H1 (cell line): Measurements from ENCODE around the gene THUMPD2. TPM values are rescaled to one million over a fixed set of nuclear protein-coding genes. Genes with fewer than 3 reads are reported as not detected.

ENCODE experiments used
- CTCF ChIA-PET: fragments of 300-600 bp; sonication (Branson Sonifier 250); formaldehyde crosslinking; loops from one replicate; lab custom pipeline; 2021; ENCODE audit not compliant: partially characterized antibody; lab: Charles Lee
- POLR2A ChIA-PET: fragments of 300-600 bp; sonication (Branson Sonifier 250); formaldehyde crosslinking; loops from one replicate; lab custom pipeline; 2021; ENCODE audit warnings: inconsistent platforms; ENCODE audit not compliant: partially characterized antibody; lab: Charles Lee
- DNase-seq, 2 experiments: peaks; one replicate each; pipeline versions ENCODE4 v3.0.0 to v3.0.0-alpha.2; 2010 to 2022; ENCODE audit warnings: low spot score in 2 of 2, low read depth in 1 of 2, mixed read lengths in 1 of 2
- FAIRE-seq: peaks from 2 replicates; lab custom pipeline; 2011; peaks lifted over from hg19 to GRCh38; lab: Jason Lieb, UNC
- H2AFZ ChIP-seq: 2 replicates; pipeline ENCODE4 v1.8.1; 2012; ENCODE audit warnings: low read length, inconsistent platforms
- H2AK5ac ChIP-seq: 2 replicates; pipeline ENCODE4 v1.6.1; 2013; ENCODE audit warnings: low read depth, low read length
- H2BK120ac ChIP-seq: replicated peaks from 2 replicates; pipeline ENCODE3; 2013; ENCODE audit warnings: low read depth, low read length, inconsistent platforms
- H2BK12ac ChIP-seq: 2 replicates; pipeline ENCODE4 v1.6.1; 2013; ENCODE audit warnings: low read depth, low read length
- H2BK15ac ChIP-seq: 2 replicates; pipeline ENCODE4 v1.6.1; 2013; ENCODE audit warnings: low read length
- H2BK20ac ChIP-seq: 2 replicates; pipeline ENCODE4 v1.6.1; 2013; ENCODE audit warnings: low read length
- H2BK5ac ChIP-seq: 2 replicates; pipeline ENCODE4 v1.6.1; 2013; ENCODE audit warnings: low read depth, low read length
- H3K14ac ChIP-seq: 2 replicates; pipeline ENCODE4 v1.6.1; 2013; ENCODE audit warnings: inconsistent platforms; ENCODE audit not compliant: insufficient read length
- H3K18ac ChIP-seq: 2 replicates; pipeline ENCODE4 v1.6.1; 2013; ENCODE audit warnings: low read length; ENCODE audit errors: extremely low read depth
- H3K23ac ChIP-seq: 2 replicates; pipeline ENCODE4 v1.6.1; 2013; ENCODE audit warnings: inconsistent platforms; ENCODE audit not compliant: insufficient read length
- H3K23me2 ChIP-seq: 2 replicates; pipeline ENCODE4 v1.6.1; 2013; ENCODE audit warnings: low read depth, low read length
- H3K27ac ChIP-seq: 2 replicates; pipeline ENCODE4 v1.6.1; 2011; ENCODE audit warnings: low read depth, low read length, inconsistent platforms
- H3K27me3 ChIP-seq, 4 experiments: replicated peaks in 1 of 4; 1 replicate in 1 of 4; 2 replicates in 3 of 4; pipeline versions ENCODE4 v1.6.1 to v1.8.1; 2011 to 2013; ENCODE audit warnings: low read length in 3 of 4, mild to moderate bottlenecking in 3 of 4, inconsistent platforms in 2 of 4, mixed read lengths in 2 of 4, moderate library complexity in 1 of 4; ENCODE audit not compliant: control insufficient read depth in 3 of 4, insufficient read depth in 3 of 4; ENCODE audit errors: extremely low read depth in 1 of 4
- H3K36me3 ChIP-seq, 4 experiments: 2 replicates each; pipeline versions ENCODE4 v1.6.1 to v1.8.1; 2011 to 2013; ENCODE audit warnings: mild to moderate bottlenecking in 4 of 4, low read length in 3 of 4, moderate library complexity in 2 of 4, control low read depth in 1 of 4, inconsistent platforms in 1 of 4; ENCODE audit not compliant: insufficient read depth in 4 of 4, control insufficient read depth in 2 of 4
- H3K4ac ChIP-seq: replicated peaks from 2 replicates; pipeline ENCODE3; 2013; ENCODE audit warnings: low read length, low read depth, mixed read lengths, inconsistent platforms; ENCODE audit not compliant: insufficient read length
- H3K4me1 ChIP-seq, 4 experiments: replicated peaks in 1 of 4; 1 replicate in 1 of 4; 2 replicates in 3 of 4; pipeline versions ENCODE4 v1.6.1 to v1.8.1; 2011 to 2013; ENCODE audit warnings: low read length in 3 of 4, inconsistent platforms in 2 of 4, mixed read lengths in 1 of 4; ENCODE audit not compliant: insufficient read depth in 4 of 4, control insufficient read depth in 3 of 4
- H3K4me2 ChIP-seq, 2 experiments: 2 replicates each; pipeline versions ENCODE4 v1.6.1 to v1.8.1; 2011 to 2013; ENCODE audit warnings: low read depth in 2 of 2, low read length in 2 of 2, control low read depth in 1 of 2, inconsistent platforms in 1 of 2, mild to moderate bottlenecking in 1 of 2; ENCODE audit not compliant: insufficient read depth in 1 of 2
- H3K4me3 ChIP-seq, 4 experiments: fragments of 200-600, 300-600 bp in 1 of 4; sonication (generic), shearing (Covaris generic), sonication (Bioruptor Twin) in 1 of 4; 2 replicates each; pipeline versions ENCODE4 v1.5.1 to v1.8.1; 2011 to 2016; ENCODE audit warnings: low read length in 4 of 4, low read depth in 3 of 4, control low read depth in 2 of 4, inconsistent platforms in 2 of 4, mild to moderate bottlenecking in 2 of 4, mixed read lengths in 1 of 4, moderate library complexity in 1 of 4; ENCODE audit not compliant: insufficient read depth in 2 of 4; ENCODE audit errors: extremely low read depth in 1 of 4
- H3K56ac ChIP-seq: replicated peaks from 2 replicates; pipeline ENCODE3; 2013; ENCODE audit warnings: low read depth, mild to moderate bottlenecking, mixed read lengths, low read length, inconsistent platforms; ENCODE audit not compliant: insufficient read length
- H3K79me1 ChIP-seq: 2 replicates; pipeline ENCODE4 v1.6.1; 2013; ENCODE audit warnings: low read depth, low read length, control low read depth
- H3K79me2 ChIP-seq, 2 experiments: 2 replicates each; pipeline versions ENCODE4 v1.6.1 to v1.8.1; 2012 to 2013; ENCODE audit warnings: low read length in 2 of 2, mild to moderate bottlenecking in 2 of 2, inconsistent platforms in 1 of 2; ENCODE audit not compliant: insufficient read depth in 2 of 2, control insufficient read depth in 1 of 2
- H3K9ac ChIP-seq, 4 experiments: replicated peaks in 1 of 4; 1 replicate in 1 of 4; 2 replicates in 3 of 4; pipeline versions ENCODE4 v1.6.1 to v1.8.1; 2011 to 2013; ENCODE audit warnings: low read depth in 3 of 4, low read length in 3 of 4, control low read depth in 2 of 4, mild to moderate bottlenecking in 2 of 4, moderate library complexity in 2 of 4, inconsistent platforms in 1 of 4; ENCODE audit errors: extremely low read depth in 1 of 4
- H3K9me3 ChIP-seq, 2 experiments: 2 replicates each; pipeline versions ENCODE4 v1.6.1 to v1.8.1; 2012 to 2013; ENCODE audit warnings: mild to moderate bottlenecking in 2 of 2, moderate library complexity in 2 of 2, control low read depth in 1 of 2, inconsistent platforms in 1 of 2, low read depth in 1 of 2, low read length in 1 of 2, mixed read lengths in 1 of 2; ENCODE audit not compliant: insufficient read depth in 2 of 2
- H4K20me1 ChIP-seq, 2 experiments: replicated peaks in 1 of 2; 2 replicates each; pipeline versions ENCODE3 to v1.8.1; 2011 to 2013; ENCODE audit warnings: inconsistent platforms in 2 of 2, low read length in 2 of 2, mild to moderate bottlenecking in 1 of 2; ENCODE audit not compliant: insufficient read depth in 2 of 2, control insufficient read depth in 1 of 2
- H4K5ac ChIP-seq: 2 replicates; pipeline ENCODE4 v1.6.1; 2013; ENCODE audit warnings: low read length, low read depth, mixed read lengths, inconsistent platforms; ENCODE audit not compliant: insufficient read length
- H4K8ac ChIP-seq: 2 replicates; pipeline ENCODE4 v1.8.0; 2013; ENCODE audit warnings: mild to moderate bottlenecking, moderate library complexity, low read length, inconsistent platforms; ENCODE audit not compliant: insufficient read depth; ENCODE audit errors: extremely low read depth
- H4K91ac ChIP-seq: replicated peaks from 2 replicates; pipeline ENCODE3; 2013; ENCODE audit warnings: low read length, mixed read lengths, inconsistent platforms; ENCODE audit not compliant: insufficient read length
- BRCA1 ChIP-seq: IDR thresholded peaks from 2 replicates; pipeline ENCODE4 v1.6.1; 2012; ENCODE audit warnings: low read depth, low read length, improper control_type of control experiment
- CHD2 ChIP-seq: IDR thresholded peaks from 2 replicates; pipeline ENCODE4 v1.6.1; 2012; ENCODE audit warnings: low read length, improper control_type of control experiment
- RXRA ChIP-seq: IDR thresholded peaks from 2 replicates; pipeline ENCODE4 v1.6.1; 2011; ENCODE audit warnings: low read depth, mild to moderate bottlenecking, low read length, moderate library complexity; ENCODE audit not compliant: insufficient read depth
- SIX5 ChIP-seq: IDR thresholded peaks from 2 replicates; pipeline ENCODE4 v1.6.1; 2011; ENCODE audit warnings: mild to moderate bottlenecking, low read depth, low read length
- TAF1 ChIP-seq: IDR thresholded peaks from 2 replicates; pipeline ENCODE4 v1.6.1; 2011; ENCODE audit warnings: mild to moderate bottlenecking, low read depth, low read length
- TBP ChIP-seq: IDR thresholded peaks from 2 replicates; pipeline ENCODE4 v1.6.1; 2011; ENCODE audit warnings: low read depth, low read length, improper control_type of control experiment
- TCF12 ChIP-seq: IDR thresholded peaks from 2 replicates; pipeline ENCODE4 v1.6.1; 2011; ENCODE audit warnings: low read depth, mild to moderate bottlenecking, low read length
- TEAD4 ChIP-seq: IDR thresholded peaks from 2 replicates; pipeline ENCODE4 v1.6.1; 2012; ENCODE audit warnings: low read depth, low read length, inconsistent platforms, mixed read lengths
- WGBS, 2 experiments: shearing (Covaris generic) in 1 of 2; methylation state at CpG; one replicate each; pipeline versions ENCODE4 v1.1.6 to v1.1.7; 2013 to 2015; ENCODE audit warnings: low lambda C conversion rate in 2 of 2, mixed read lengths in 2 of 2, inconsistent platforms in 1 of 2, low coverage in 1 of 2, missing lambda C conversion rate in 1 of 2; ENCODE audit not compliant: insufficient replicate concordance in 2 of 2, insufficient coverage in 1 of 2, insufficient read length in 1 of 2; ENCODE audit errors: extremely low coverage in 1 of 2, missing lambda C conversion rate in 1 of 2; 5-methylcytosine and 5-hydroxymethylcytosine counted together
- polyA plus RNA-seq, 7 experiments: library from polyadenylated mRNA; depleted of rRNA in 3 of 7; stranded (reverse) in 5 of 7; unstranded in 2 of 7; fragments of >200 nt in 5 of 7; fragments of 200-250 nt in 2 of 7; gene quantifications; 1 replicate in 5 of 7; 2 replicates in 1 of 7; 4 replicates in 1 of 7; pipeline versions ENCODE4 v1.2.1 to v1.2.3, GENCODE V29; 2011 to 2013; ENCODE audit warnings: missing spikeins in 2 of 7, mixed read lengths in 2 of 7
- total RNA-seq: library from RNA; stranded (reverse); fragmentation: NEBNext Ultra II Directional; extraction: Animal tissue kit (Norgen Biotek cat#: 25700); gene quantifications from 2 replicates; pipeline ENCODE4 v1.2.1, GENCODE V29; 2021

Gene THUMPD2
- total and polyA plus RNA-seq, 2 of the 8 experiments (the other 6 are each of a cell fraction or from before 2014, with no cell fraction given), result 8.6 to 17.0 TPM

DNA sequence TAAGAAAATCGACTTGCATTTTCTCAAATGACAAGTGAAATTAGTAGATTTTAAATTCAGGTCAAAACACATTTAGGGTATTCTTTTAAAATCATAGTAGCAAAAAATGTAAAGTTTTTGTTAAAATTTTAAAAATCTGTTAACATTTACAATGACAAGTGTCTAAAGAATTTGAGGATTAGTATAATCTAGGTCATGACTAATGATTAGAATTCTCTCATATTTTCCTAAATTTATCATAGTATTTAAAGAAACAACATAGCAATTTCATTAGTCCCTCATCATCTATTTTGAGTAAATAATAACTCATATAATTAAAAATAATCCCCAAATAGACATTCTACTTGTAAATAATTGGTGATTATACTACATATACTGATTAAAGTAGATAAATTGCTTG is 23.6 kb downstream of the THUMPD2 start:
- no peak overlapping the region for H4K91ac ChIP-seq

More for the DNA sequence above, 23.6 kb downstream of the THUMPD2 start:
- H3K4me1 ChIP-seq, result no peaks in the 10 kb centered on the region
- H2AK5ac ChIP-seq, result no peak overlapping the region
- H2BK12ac ChIP-seq, result no peak overlapping the region
- H2BK120ac ChIP-seq, result no peak overlapping the region
- H2BK20ac ChIP-seq, result no peak overlapping the region
- 90% methylated on average over 1 of the region's 1 CpG; no CpG with 5 or more reads in 1 of the 2 experiments for WGBS, 2 experiments
- no peak overlapping the region for H3K27ac ChIP-seq
- DNase-seq (no peak), FAIRE-seq (no peak)
- TF ChIP-seq SIX5 (no peak), TBP (no peak), TCF12 (no peak), RXRA (no peak), BRCA1 (no peak), CHD2 (no peak), TAF1 (no peak), TEAD4 (no peak)
- peaks cover 1 to 2% of the 10 kb centered on the region in 2 experiments for H4K20me1 ChIP-seq
- H3K79me1 ChIP-seq, result no peaks in the 10 kb centered on the region
- H3K4me3 ChIP-seq, result no peak overlapping the region
- no peaks in the 10 kb centered on the region for H3K9me3 ChIP-seq
- H4K5ac ChIP-seq, result no peak overlapping the region
- H2BK15ac ChIP-seq, result no peak overlapping the region
- H3K27me3 ChIP-seq, result no peaks in the 10 kb centered on the region
- peaks cover 2 to 77% (median 31%) of the 10 kb centered on the region in 4 experiments; a peak in 6 of 8 replicates for H3K36me3 ChIP-seq
- no peak overlapping the region for H3K4ac ChIP-seq
- H3K4me2 ChIP-seq, result no peak overlapping the region
- POLR2A ChIA-PET, result no interaction called here
- H3K23me2 ChIP-seq, result no peaks in the 10 kb centered on the region
- no peak overlapping the region for H2AFZ ChIP-seq
- H3K56ac ChIP-seq, result no peak overlapping the region
- no peak overlapping the region for H3K23ac ChIP-seq
- H4K8ac ChIP-seq, result no peak overlapping the region
- CTCF ChIA-PET, result no interaction called here
- H3K14ac ChIP-seq, result no peak overlapping the region
- H3K9ac ChIP-seq, result no peak overlapping the region
- no peak overlapping the region for H3K18ac ChIP-seq
- no peaks in the 10 kb centered on the region for H3K79me2 ChIP-seq
- H2BK5ac ChIP-seq, result no peak overlapping the region
